H9 (cell line): ENCODE measurements around the gene KCNIP1. TPM values are rescaled to one million over a fixed set of nuclear protein-coding genes. Genes with fewer than 3 reads are reported as not detected.

ENCODE experiments used
- DNase-seq: peaks from one replicate; pipeline ENCODE4 v3.0.0-alpha.2; 2017
- H2AFZ ChIP-seq: one replicate; pipeline ENCODE4 v1.6.1; 2013; ENCODE audit warnings: mild to moderate bottlenecking, low read length, control low read depth, moderate library complexity
- H2AK5ac ChIP-seq: 2 replicates; pipeline ENCODE4 v1.6.1; 2013; ENCODE audit warnings: low read length, control low read depth, mixed read lengths; ENCODE audit not compliant: insufficient read length
- H2BK120ac ChIP-seq: one replicate; pipeline ENCODE4 v1.6.1; 2013; ENCODE audit warnings: low read depth, mild to moderate bottlenecking, low read length, control low read depth, inconsistent platforms; ENCODE audit not compliant: poor library complexity, severe bottlenecking
- H2BK12ac ChIP-seq: 2 replicates; pipeline ENCODE4 v1.6.1; 2013; ENCODE audit warnings: low read length, control low read depth, mixed read lengths, low read depth; ENCODE audit not compliant: insufficient read length
- H2BK15ac ChIP-seq: 2 replicates; pipeline ENCODE4 v1.6.1; 2013; ENCODE audit warnings: low read depth, low read length, control low read depth
- H2BK20ac ChIP-seq: one replicate; pipeline ENCODE4 v1.6.1; 2013; ENCODE audit warnings: low read depth, mild to moderate bottlenecking, low read length, control low read depth, inconsistent platforms; ENCODE audit not compliant: poor library complexity, severe bottlenecking
- H2BK5ac ChIP-seq: 2 replicates; pipeline ENCODE4 v1.6.1; 2013; ENCODE audit warnings: low read length, control low read depth, mixed read lengths; ENCODE audit not compliant: insufficient read length
- H3K14ac ChIP-seq: 2 replicates; pipeline ENCODE4 v1.6.1; 2013; ENCODE audit warnings: low read length, control low read depth; ENCODE audit not compliant: insufficient read depth
- H3K18ac ChIP-seq: 2 replicates; pipeline ENCODE4 v1.6.1; 2013; ENCODE audit warnings: low read depth, mild to moderate bottlenecking, mixed read lengths, low read length, control low read depth; ENCODE audit not compliant: insufficient read length
- H3K23ac ChIP-seq: 2 replicates; pipeline ENCODE4 v1.6.1; 2013; ENCODE audit warnings: low read length, control low read depth, mixed read lengths, low read depth; ENCODE audit not compliant: insufficient read length
- H3K23me2 ChIP-seq: 2 replicates; pipeline ENCODE4 v1.6.1; 2013; ENCODE audit warnings: low read depth, mild to moderate bottlenecking, mixed read lengths, low read length, control low read depth; ENCODE audit not compliant: insufficient read length, poor library complexity, severe bottlenecking
- H3K27ac ChIP-seq: 2 replicates; pipeline ENCODE4 v1.5.1; 2013; ENCODE audit warnings: low read length, control low read depth, mixed read lengths, low read depth; ENCODE audit not compliant: insufficient read length
- H3K27me3 ChIP-seq: 2 replicates; pipeline ENCODE4 v1.6.1; 2013; ENCODE audit warnings: low read length, control low read depth, inconsistent platforms; ENCODE audit not compliant: insufficient read depth
- H3K4ac ChIP-seq: 2 replicates; pipeline ENCODE4 v1.6.1; 2013; ENCODE audit warnings: low read depth, mild to moderate bottlenecking, control low read depth, inconsistent platforms, low read length, moderate library complexity
- H3K4me1 ChIP-seq: 2 replicates; pipeline ENCODE4 v1.6.1; 2013; ENCODE audit warnings: low read length, control low read depth, inconsistent platforms; ENCODE audit not compliant: insufficient read depth
- H3K4me2 ChIP-seq: 2 replicates; pipeline ENCODE4 v1.6.1; 2013; ENCODE audit warnings: low read length, control low read depth, mixed read lengths; ENCODE audit not compliant: insufficient read length, insufficient read depth
- H3K56ac ChIP-seq: 2 replicates; pipeline ENCODE4 v1.6.1; 2013; ENCODE audit warnings: low read depth, mild to moderate bottlenecking, mixed read lengths, low read length, control low read depth; ENCODE audit not compliant: insufficient read length
- H3K79me1 ChIP-seq: 2 replicates; pipeline ENCODE4 v1.6.1; 2013; ENCODE audit warnings: low read depth, mild to moderate bottlenecking, moderate library complexity, low read length, control low read depth, inconsistent platforms; ENCODE audit not compliant: insufficient read depth, poor library complexity, severe bottlenecking
- H3K79me2 ChIP-seq: 2 replicates; pipeline ENCODE4 v1.6.1; 2013; ENCODE audit warnings: low read length, control low read depth, inconsistent platforms; ENCODE audit not compliant: insufficient read depth
- H3K9ac ChIP-seq: 2 replicates; pipeline ENCODE4 v1.6.1; 2013; ENCODE audit warnings: low read length, control low read depth, mixed read lengths; ENCODE audit not compliant: insufficient read length; ENCODE audit errors: extremely low read depth
- H3K9me3 ChIP-seq: one replicate; pipeline ENCODE4 v1.6.1; 2013; ENCODE audit warnings: low read depth, low read length, inconsistent platforms; ENCODE audit not compliant: control insufficient read depth
- H3T11ph ChIP-seq: one replicate; pipeline ENCODE4 v1.6.1; 2013; ENCODE audit warnings: mild to moderate bottlenecking, low read length, control low read depth, inconsistent platforms
- H4K20me1 ChIP-seq: one replicate; pipeline ENCODE4 v1.6.1; 2013; ENCODE audit not compliant: control insufficient read depth, insufficient read length, insufficient read depth
- H4K5ac ChIP-seq: 2 replicates; pipeline ENCODE4 v1.6.1; 2013; ENCODE audit warnings: low read depth, mild to moderate bottlenecking, mixed read lengths, low read length, control low read depth; ENCODE audit not compliant: insufficient read length
- H4K8ac ChIP-seq: replicated peaks from 2 replicates; pipeline ENCODE4 v1.6.1; 2013; ENCODE audit warnings: low read length, control low read depth, mixed read lengths, low read depth; ENCODE audit not compliant: insufficient read length
- H4K91ac ChIP-seq: 2 replicates; pipeline ENCODE4 v1.6.1; 2013; ENCODE audit warnings: low read depth, mild to moderate bottlenecking, moderate library complexity, mixed read lengths, low read length, control low read depth; ENCODE audit not compliant: insufficient read length
- H3K27ac Mint-ChIP-seq, 3 experiments: 2 replicates in 2 of 3; 3 replicates in 1 of 3; pipeline ENCODE4 v1.8.0; 2020 to 2021; ENCODE audit warnings: mixed read lengths in 3 of 3, mild to moderate bottlenecking in 1 of 3, moderate library complexity in 1 of 3
- H3K27me3 Mint-ChIP-seq: 2 replicates; pipeline ENCODE4 v1.8.0; 2021; ENCODE audit warnings: low read depth, mild to moderate bottlenecking, moderate library complexity, mixed read lengths
- H3K36me3 Mint-ChIP-seq, 3 experiments: 2 replicates in 2 of 3; 3 replicates in 1 of 3; pipeline ENCODE4 v1.8.0; 2020 to 2021; ENCODE audit warnings: low read depth in 3 of 3, mixed read lengths in 3 of 3; ENCODE audit not compliant: insufficient read depth in 1 of 3
- H3K4me1 Mint-ChIP-seq, 2 experiments: 2 replicates each; pipeline ENCODE4 v1.8.0; 2020; ENCODE audit warnings: mixed read lengths in 2 of 2
- H3K4me3 Mint-ChIP-seq, 2 experiments: 2 replicates in 1 of 2; 3 replicates in 1 of 2; pipeline ENCODE4 v1.8.0; 2020 to 2021; ENCODE audit warnings: mild to moderate bottlenecking in 2 of 2, mixed read lengths in 2 of 2, moderate library complexity in 1 of 2
- H3K9me3 Mint-ChIP-seq, 2 experiments: 2 replicates in 1 of 2; 3 replicates in 1 of 2; pipeline ENCODE4 v1.8.0; 2020; ENCODE audit warnings: mild to moderate bottlenecking in 2 of 2, mixed read lengths in 2 of 2, moderate library complexity in 1 of 2
- CTCF ChIP-seq: fragments of 200-600 bp; sonication (generic); conservative IDR thresholded peaks from 3 replicates; pipeline ENCODE4 v1.8.0; 2021; ENCODE audit warnings: antibody characterized with exemption, mild to moderate bottlenecking
- WGBS: extraction: QIAGEN DNeasy Blood & Tissue Kit; methylation state at CpG from one replicate; pipeline ENCODE4 v1.1.7; 2013; ENCODE audit warnings: missing lambda C conversion rate, low lambda C conversion rate, mixed read lengths; ENCODE audit not compliant: insufficient read length; ENCODE audit errors: extremely low coverage; 5-methylcytosine and 5-hydroxymethylcytosine counted together
- total RNA-seq: library from RNA; stranded (reverse); gene quantifications from 2 replicates; pipeline ENCODE4 v1.2.1, GENCODE V29; 2021

Gene KCNIP1
- total RNA-seq, 1 experiment from 2014 or later: 0.63 TPM

- H3K56ac ChIP-seq: no peak overlapping the region
- no peaks in the 10 kb centered on the region for H3K36me3 Mint-ChIP-seq
- no peaks in the 10 kb centered on the region for H3K23me2 ChIP-seq
- no peak overlapping the region for H3K18ac ChIP-seq
- no peak overlapping the region for H3K14ac ChIP-seq
- no peak overlapping the region for H3K4me2 ChIP-seq
- H3K27me3 Mint-ChIP-seq: peaks cover 11% of the 10 kb centered on the region
- H4K91ac ChIP-seq: no peak overlapping the region
- H2BK5ac ChIP-seq: no peak overlapping the region
- H4K8ac ChIP-seq: no peak overlapping the region
- no peak overlapping the region for H2AFZ ChIP-seq
- H2BK20ac ChIP-seq: no peak overlapping the region
- H3K27me3 ChIP-seq: no peaks in the 10 kb centered on the region
- peak; percentile 14 for DNase-seq
- 0 out of 3 replicates have a peak, but pooled peaks have one; percentile 22 for TF ChIP-seq CTCF
- no peak overlapping the region for H3K23ac ChIP-seq
- no peak overlapping the region for H2BK15ac ChIP-seq
- H3K4me1 Mint-ChIP-seq: peaks cover 16 to 17% of the 10 kb centered on the region in 2 experiments
- H3K9ac ChIP-seq: no peak overlapping the region
- H3K9me3 ChIP-seq: no peaks in the 10 kb centered on the region
- H2AK5ac ChIP-seq: no peak overlapping the region
- WGBS: 100% methylated on average over 2 of the region's 4 CpGs
- no peaks in the 10 kb centered on the region for H3K79me1 ChIP-seq
- H3K4me1 ChIP-seq: no peaks in the 10 kb centered on the region; the same call in 1 of the 2 replicates
- H4K5ac ChIP-seq: no peak overlapping the region
- no peak overlapping the region for H2BK120ac ChIP-seq
- no peak overlapping the region for H3K27ac ChIP-seq
- H3K4ac ChIP-seq: no peak overlapping the region
- 0 out of 5 replicates have a peak, but pooled peaks cover 0 to 2% of the 10 kb centered on the region in 2 experiments for H3K9me3 Mint-ChIP-seq
- no peaks in the 10 kb centered on the region for H4K20me1 ChIP-seq
- no peak overlapping the region for H3T11ph ChIP-seq
- H3K4me3 Mint-ChIP-seq: no peak overlapping the region
- no peak overlapping the region for H2BK12ac ChIP-seq
- H3K79me2 ChIP-seq: no peaks in the 10 kb centered on the region
- H3K27ac Mint-ChIP-seq: no peak overlapping the region
These were observed 24.3 kb upstream of the KCNIP1 start for GRCh38 chr5:170479484-170479883.
